ENCODE results near the gene METTL5.
"Not testable (repeated sequence)": the region's sequence is repeated elsewhere in the genome, so short reads cannot be mapped to it uniquely, and the experiment has no call there.

Gene METTL5

GRCh38 chr2:169822785-169823392 is 1.8 kb downstream of the METTL5 start:
- intact Hi-C loops (cut with DNase I; ENCODE audit: low total_unique reads), result loop anchor here (10.0 kb wide), 1 partner anchor 1702 kb away; the partner anchor contains the start of gene CYBRD1
- DNase-seq, result no peak
- Histone ChIP-seq H3K4me3 (peak overlapping the region; percentile 72 to 73), H3K27me3 (no peaks in the 10 kb centered on the region), H3K9me3 (no peaks in the 10 kb centered on the region), H3K4me1 (peaks cover 0 to 62% (median 32%) of the 10 kb centered on the region in 4 donors), H3K27ac (peak overlapping the region; percentile 74 to 81), H3K36me3 (peaks cover 6 to 20% (median 8%) of the 10 kb centered on the region in 3 donors)
- no peak for TF ChIP-seq CTCF (IDR thresholded peaks at IDR 0.05)

DNA sequence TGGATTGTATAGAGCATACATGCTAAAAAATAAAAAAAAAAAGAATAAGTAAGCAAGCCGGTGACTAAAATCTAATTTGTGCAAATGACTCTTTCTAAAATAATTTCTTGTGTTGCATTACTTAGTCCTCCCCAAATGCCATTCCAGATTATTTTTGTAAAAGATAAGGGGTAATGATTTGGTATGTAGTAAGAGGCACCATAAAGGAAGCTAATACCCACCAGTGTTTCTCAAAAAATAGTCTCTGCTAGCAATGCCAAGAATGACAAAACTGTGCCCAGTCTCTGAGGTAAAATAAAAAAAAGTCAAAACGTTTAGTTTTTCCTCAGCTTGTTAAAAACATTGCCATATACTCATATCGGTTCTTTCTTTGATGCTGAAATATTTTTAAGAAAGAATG is 2.7 kb downstream of the METTL5 start:
- TF ChIP-seq CTCF (IDR thresholded peaks at IDR 0.05), result no peak
- Histone ChIP-seq H3K4me3 (peak overlapping the region in 1 of 2 donors; percentile 73), H3K9me3 (no peaks in the 10 kb centered on the region), H3K27me3 (no peaks in the 10 kb centered on the region), H3K27ac (peak overlapping the region; percentile 74 to 81), H3K36me3 (peaks cover 14 to 28% (median 15%) of the 10 kb centered on the region in 3 donors), H3K4me1 (peaks cover 0 to 61% (median 31%) of the 10 kb centered on the region in 4 donors)
- no peak for DNase-seq
- intact Hi-C loops (cut with DNase I; ENCODE audit: low total_unique reads), result loop anchor here (10.0 kb wide), 1 partner anchor 1703 kb away; the partner anchor contains the start of gene CYBRD1

DNA sequence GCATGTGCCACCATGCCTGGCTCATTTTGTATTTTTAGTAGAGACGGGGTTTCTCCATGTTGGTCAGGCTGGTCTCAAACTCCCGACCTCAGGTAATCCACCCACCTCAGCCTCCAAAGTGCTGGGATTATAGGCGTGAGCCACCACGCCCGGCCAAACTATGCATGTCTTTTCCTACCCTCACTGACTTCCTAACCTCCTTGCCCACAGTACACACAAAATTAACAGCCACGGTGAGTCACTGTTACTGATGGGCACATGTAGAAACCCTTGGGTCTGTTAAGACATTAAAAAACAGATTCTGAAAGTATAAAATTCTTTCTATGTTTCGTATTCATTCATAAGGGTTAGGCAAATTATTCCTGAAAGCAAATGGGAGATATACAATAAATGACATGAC is 4.6 kb downstream of the METTL5 start:
- intact Hi-C loops (cut with DNase I; ENCODE audit: low total_unique reads), result loop anchor here (10.0 kb wide), 1 partner anchor 1705 kb away; the partner anchor contains the start of gene CYBRD1
- H3K27ac ChIP-seq, DNase-seq, H3K27me3 ChIP-seq, H3K9me3 ChIP-seq, H3K4me3 ChIP-seq: not testable (repeated sequence)
- Histone ChIP-seq H3K4me1 (peaks cover 0 to 52% (median 28%) of the 10 kb centered on the region in 4 donors), H3K36me3 (peaks cover 32 to 47% (median 33%) of the 10 kb centered on the region in 3 donors)

DNA sequence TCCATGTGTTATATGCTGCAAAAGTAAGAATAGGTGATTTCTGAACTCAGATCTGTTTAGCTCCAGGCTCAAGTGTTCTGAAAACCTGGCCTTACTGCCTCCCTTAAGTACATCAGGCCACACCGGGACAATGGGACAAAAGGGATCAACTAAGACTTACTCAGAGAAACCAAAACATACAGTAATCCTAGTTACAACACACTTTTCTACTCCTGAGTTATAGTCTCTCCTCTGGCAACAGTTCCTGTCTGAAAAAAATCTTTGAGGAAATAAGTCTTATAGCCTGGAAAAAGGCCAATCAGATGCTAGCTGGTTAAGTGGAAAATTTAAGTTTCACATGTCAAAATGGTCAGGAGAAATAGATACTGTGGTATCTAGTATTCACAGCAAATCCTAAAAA is 5.6 kb downstream of the METTL5 start:
- no peaks in the 10 kb centered on the region for H3K9me3 ChIP-seq
- no peak overlapping the region for H3K4me3 ChIP-seq
- peaks cover 0 to 50% (median 28%) of the 10 kb centered on the region in 4 donors for H3K4me1 ChIP-seq
- intact Hi-C loops (cut with DNase I; ENCODE audit: low total_unique reads), result no loop called here
- peaks cover 39 to 55% (median 43%) of the 10 kb centered on the region in 3 donors for H3K36me3 ChIP-seq
- H3K27me3 ChIP-seq, result no peaks in the 10 kb centered on the region
- TF ChIP-seq CTCF (IDR thresholded peaks at IDR 0.05), result no peak
- peak overlapping the region in 1 of 2 donors; percentile 18 for H3K27ac ChIP-seq
- DNase-seq, result no peak

GRCh38 chr2:169818241-169818640 is 6.5 kb downstream of the METTL5 start:
- Histone ChIP-seq H3K27me3 (no peaks in the 10 kb centered on the region), H3K9me3 (no peaks in the 10 kb centered on the region), H3K4me3 (no peak overlapping the region), H3K27ac (peak overlapping the region in 1 of 2 donors; percentile 18), H3K36me3 (peaks cover 44 to 63% (median 51%) of the 10 kb centered on the region in 3 donors), H3K4me1 (peaks cover 0 to 41% (median 22%) of the 10 kb centered on the region in 4 donors)
- intact Hi-C loops (cut with DNase I; ENCODE audit: low total_unique reads), result no loop called here
- DNase-seq, result no peak
- TF ChIP-seq CTCF (IDR thresholded peaks at IDR 0.05), result no peak

DNA sequence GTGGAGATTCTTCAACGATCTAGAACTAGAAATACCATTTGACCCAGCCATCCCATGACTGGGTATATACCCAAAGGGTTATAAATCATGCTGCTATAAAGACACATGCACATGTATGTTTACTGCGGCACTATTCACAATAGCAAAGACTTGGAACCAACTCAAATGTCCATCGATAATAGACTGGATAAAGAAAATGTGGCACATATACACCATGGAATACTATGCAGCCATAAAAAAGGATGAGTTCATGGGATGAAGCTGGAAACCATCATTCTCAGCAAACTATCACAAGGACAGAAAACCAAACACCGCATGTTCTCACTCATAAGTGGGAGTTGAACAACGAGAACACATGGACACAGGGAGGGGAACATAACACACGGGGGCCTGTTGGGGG is 7.3 kb downstream of the METTL5 start:
- Histone ChIP-seq H3K4me1 (peaks cover 0 to 33% (median 13%) of the 10 kb centered on the region in 4 donors), H3K36me3 (peaks cover 53 to 71% (median 60%) of the 10 kb centered on the region in 3 donors)
- H3K9me3 ChIP-seq; DNase-seq; H3K27ac ChIP-seq; H3K4me3 ChIP-seq; H3K27me3 ChIP-seq; intact Hi-C loops (cut with DNase I; ENCODE audit: low total_unique reads): not testable (repeated sequence)

- Histone ChIP-seq H3K36me3 (peaks cover 57 to 75% (median 64%) of the 10 kb centered on the region in 3 donors), H3K4me1 (peaks cover 0 to 29% (median 10%) of the 10 kb centered on the region in 4 donors)
Observed at GRCh38 chr2:169816961-169817360, 7.7 kb downstream of the METTL5 start.

More at GRCh38 chr2:169816961-169817360, 7.7 kb downstream of the METTL5 start:
- H3K4me3 ChIP-seq; intact Hi-C loops (cut with DNase I; ENCODE audit: low total_unique reads); H3K9me3 ChIP-seq; H3K27me3 ChIP-seq; DNase-seq; H3K27ac ChIP-seq: not testable (repeated sequence)

All from tibial artery (tissue), 4 donors.